Cardiac muscle cell (in vitro differentiated cells and primary cell): Measurements from ENCODE around the gene HBQ1. TPM values are rescaled to one million over a fixed set of nuclear protein-coding genes. Genes with fewer than 3 reads are reported as not detected.

Experiments
- DNase-seq, 2 donors: peaks; one replicate each; pipeline versions ENCODE4 v3.0.0 to v3.0.0-alpha.2; 2010 to 2017; ENCODE audit warnings: low read depth in 1 of 2, low spot score in 1 of 2
- H3K27ac ChIP-seq: fragments of 200-600 bp; sonication (generic); 2 replicates; pipeline ENCODE4 v1.5.1; 2016
- H3K27me3 ChIP-seq: fragments of 200-600 bp; sonication (generic); 2 replicates; pipeline ENCODE4 v1.6.0; 2016; ENCODE audit warnings: control low read depth
- H3K36me3 ChIP-seq: fragments of 200-600 bp; sonication (generic); 2 replicates; pipeline ENCODE4 v1.5.1; 2016; ENCODE audit warnings: control low read depth
- H3K4me1 ChIP-seq: fragments of 200-600 bp; sonication (generic); 2 replicates; pipeline ENCODE4 v1.8.1; 2017; ENCODE audit warnings: low read depth, mild to moderate bottlenecking, mixed run types
- H3K4me3 ChIP-seq: fragments of 200-600 bp; sonication (generic); 2 replicates; pipeline ENCODE4 v1.5.1; 2016; ENCODE audit warnings: mild to moderate bottlenecking
- H3K9me3 ChIP-seq: fragments of 200-600 bp; sonication (generic); 2 replicates; pipeline ENCODE4 v1.5.1; 2017; ENCODE audit warnings: low read depth, mild to moderate bottlenecking, control low read depth
- polyA plus RNA-seq: library from polyadenylated mRNA; unstranded; fragments of >200 nt; fragmentation: Nextera tagmentation; extraction: Ambion mirVana; gene quantifications from 2 replicates; pipeline ENCODE4 v1.2.1, GENCODE V29; 2016
- total RNA-seq: library from RNA; depleted of rRNA; stranded (reverse); fragments of >200 nt; gene quantifications from 2 replicates; pipeline ENCODE4 v1.2.3, GENCODE V29; 2016
- TF ChIP-seq, protein P1 (sequence below): IDR thresholded peaks from 2 replicates; pipeline ENCODE4 v1.5.1; 2012; ENCODE audit warnings: low read depth, mild to moderate bottlenecking, low read length

The HBQ1 gene
- total and polyA plus RNA-seq, 2 experiments from 2014 or later = 0.76 to 2.0 TPM

DNA sequence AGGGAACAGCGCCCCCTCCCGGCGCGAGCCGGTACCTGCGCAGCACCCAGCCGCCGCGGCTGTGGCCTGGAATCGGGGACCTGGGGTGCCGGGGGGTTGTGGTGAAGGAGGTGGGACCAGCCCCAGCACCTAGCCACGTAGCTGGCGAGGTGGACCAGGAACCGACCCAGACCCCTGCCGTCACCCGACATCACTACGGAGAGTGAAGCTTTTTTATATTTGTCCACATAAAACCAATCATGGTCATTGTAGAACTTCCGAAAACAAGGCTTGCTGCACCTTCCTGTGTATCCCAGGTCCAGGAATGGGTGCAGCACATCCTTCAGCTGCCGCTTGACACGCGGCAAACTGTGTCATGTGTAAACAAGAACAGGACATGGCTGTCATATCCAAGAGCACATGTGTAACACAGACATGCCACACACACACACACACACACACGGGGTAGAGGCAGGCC lies 1.3 kb downstream of the HBQ1 start:
- Histone ChIP-seq H3K36me3 (no peaks in the 10 kb centered on the region), H3K4me3 (no peak overlapping the region), H3K27me3 (peaks cover 33% of the 10 kb centered on the region), H3K9me3 (no peaks in the 10 kb centered on the region), H3K27ac (no peak overlapping the region), H3K4me1 (no peaks in the 10 kb centered on the region)
- TF ChIP-seq, protein P1, sequence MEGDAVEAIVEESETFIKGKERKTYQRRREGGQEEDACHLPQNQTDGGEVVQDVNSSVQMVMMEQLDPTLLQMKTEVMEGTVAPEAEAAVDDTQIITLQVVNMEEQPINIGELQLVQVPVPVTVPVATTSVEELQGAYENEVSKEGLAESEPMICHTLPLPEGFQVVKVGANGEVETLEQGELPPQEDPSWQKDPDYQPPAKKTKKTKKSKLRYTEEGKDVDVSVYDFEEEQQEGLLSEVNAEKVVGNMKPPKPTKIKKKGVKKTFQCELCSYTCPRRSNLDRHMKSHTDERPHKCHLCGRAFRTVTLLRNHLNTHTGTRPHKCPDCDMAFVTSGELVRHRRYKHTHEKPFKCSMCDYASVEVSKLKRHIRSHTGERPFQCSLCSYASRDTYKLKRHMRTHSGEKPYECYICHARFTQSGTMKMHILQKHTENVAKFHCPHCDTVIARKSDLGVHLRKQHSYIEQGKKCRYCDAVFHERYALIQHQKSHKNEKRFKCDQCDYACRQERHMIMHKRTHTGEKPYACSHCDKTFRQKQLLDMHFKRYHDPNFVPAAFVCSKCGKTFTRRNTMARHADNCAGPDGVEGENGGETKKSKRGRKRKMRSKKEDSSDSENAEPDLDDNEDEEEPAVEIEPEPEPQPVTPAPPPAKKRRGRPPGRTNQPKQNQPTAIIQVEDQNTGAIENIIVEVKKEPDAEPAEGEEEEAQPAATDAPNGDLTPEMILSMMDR = peak; percentile 90
- peak in 1 of 2 donors; percentile 24 for DNase-seq

DNA sequence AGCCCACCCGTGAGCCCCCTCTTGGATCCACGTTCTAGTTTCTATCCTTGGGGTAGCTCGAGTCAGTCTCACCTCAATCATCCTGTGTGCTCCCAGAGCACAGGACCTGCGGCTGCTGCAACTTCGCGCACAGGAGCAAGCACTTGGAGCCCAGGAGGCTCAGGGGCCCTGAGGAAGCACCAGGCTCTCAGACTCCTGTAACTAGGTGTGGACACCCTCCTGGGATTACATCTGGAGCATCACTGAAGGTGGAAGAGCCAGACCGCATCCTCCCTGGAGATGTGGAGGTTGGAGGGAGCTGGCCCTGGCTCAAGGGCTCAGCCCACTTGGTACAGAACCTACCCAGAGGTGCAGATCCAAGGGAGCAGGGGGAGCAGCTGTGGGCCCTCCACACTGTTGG lies 2.7 kb downstream of the HBQ1 start:
- Histone ChIP-seq H3K4me1 (no peaks in the 10 kb centered on the region), H3K27me3 (peaks cover 21% of the 10 kb centered on the region), H3K36me3 (peaks cover 8% of the 10 kb centered on the region), H3K4me3 (no peak overlapping the region), H3K27ac (no peak overlapping the region), H3K9me3 (no peaks in the 10 kb centered on the region)
- DNase-seq = no peak
- TF ChIP-seq, protein P1 = no peak

DNA sequence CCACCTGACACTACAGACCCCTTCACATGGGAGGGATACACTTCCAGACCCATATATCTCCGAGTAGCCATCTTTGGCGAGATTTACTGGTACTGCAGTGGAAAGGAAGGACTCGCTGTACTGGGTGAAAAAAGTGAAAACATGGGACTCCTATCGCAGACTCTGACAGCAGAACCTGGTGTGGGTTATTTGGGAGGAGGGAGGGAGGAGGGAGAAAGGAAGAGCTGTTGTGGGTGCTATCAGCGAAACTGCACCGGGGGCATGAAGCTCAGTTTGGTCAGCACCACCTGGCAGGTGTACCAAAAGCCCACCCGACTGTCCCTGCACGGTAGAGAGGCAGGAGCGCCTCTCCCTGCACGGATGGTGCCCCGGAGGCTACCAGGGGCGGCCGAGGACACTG lies 5.0 kb downstream of the HBQ1 start:
- no peaks in the 10 kb centered on the region for H3K9me3 ChIP-seq
- no peak for DNase-seq
- TF ChIP-seq, protein P1 = no peak
- no peak overlapping the region for H3K4me3 ChIP-seq
- no peaks in the 10 kb centered on the region for H3K27me3 ChIP-seq
- H3K4me1 ChIP-seq = no peaks in the 10 kb centered on the region
- no peak overlapping the region for H3K27ac ChIP-seq
- peaks cover 21% of the 10 kb centered on the region for H3K36me3 ChIP-seq

DNA sequence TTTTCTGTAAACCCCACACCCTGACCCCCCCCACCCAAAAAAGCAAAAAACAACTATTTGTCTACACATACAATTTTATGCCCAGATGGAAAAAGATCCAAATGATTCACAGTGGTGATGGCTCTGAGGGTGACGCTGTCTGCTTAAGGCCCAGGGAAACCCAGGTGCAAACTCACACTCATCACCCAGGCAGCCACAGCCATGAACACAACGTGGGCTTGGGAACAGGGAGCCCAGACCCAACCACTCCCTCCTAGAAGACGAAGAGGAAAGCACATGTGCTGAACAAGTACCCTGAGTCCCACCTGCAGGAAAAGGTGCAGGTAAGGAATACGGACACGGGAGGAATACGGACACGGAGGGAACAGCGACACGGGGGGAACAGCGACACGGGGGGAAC lies 5.4 kb downstream of the HBQ1 start:
- Histone ChIP-seq H3K4me3 (no peak overlapping the region), H3K27ac (no peak overlapping the region), H3K27me3 (no peaks in the 10 kb centered on the region), H3K36me3 (peaks cover 26% of the 10 kb centered on the region), H3K4me1 (no peaks in the 10 kb centered on the region), H3K9me3 (no peaks in the 10 kb centered on the region)
- TF ChIP-seq, protein P1 = no peak
- DNase-seq = no peak

DNA sequence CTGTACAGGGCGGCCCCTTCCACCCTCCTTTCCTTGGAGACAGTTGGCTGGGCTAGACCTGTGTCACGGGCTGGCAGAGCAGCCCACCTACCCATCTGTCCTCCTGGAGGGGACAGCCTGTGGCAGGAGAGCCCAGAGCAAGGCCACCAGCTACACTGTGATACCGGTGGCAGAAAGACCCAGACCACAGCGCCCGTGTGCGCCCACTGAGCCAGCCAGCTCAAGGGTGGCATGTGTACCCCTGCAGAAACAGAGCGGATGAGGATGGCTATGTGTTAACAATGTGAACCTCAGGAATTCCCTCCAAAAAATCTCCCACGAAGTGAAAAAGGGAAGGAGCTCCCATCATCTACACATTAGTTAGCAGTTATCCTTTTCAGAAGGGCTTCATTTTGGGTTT lies 7.1 kb downstream of the HBQ1 start:
- no peak for DNase-seq
- TF ChIP-seq, protein P1 = no peak
- Histone ChIP-seq H3K9me3 (no peaks in the 10 kb centered on the region), H3K36me3 (peaks cover 37% of the 10 kb centered on the region), H3K4me1 (no peaks in the 10 kb centered on the region), H3K27ac (no peak overlapping the region), H3K4me3 (no peak overlapping the region), H3K27me3 (no peaks in the 10 kb centered on the region)

DNA sequence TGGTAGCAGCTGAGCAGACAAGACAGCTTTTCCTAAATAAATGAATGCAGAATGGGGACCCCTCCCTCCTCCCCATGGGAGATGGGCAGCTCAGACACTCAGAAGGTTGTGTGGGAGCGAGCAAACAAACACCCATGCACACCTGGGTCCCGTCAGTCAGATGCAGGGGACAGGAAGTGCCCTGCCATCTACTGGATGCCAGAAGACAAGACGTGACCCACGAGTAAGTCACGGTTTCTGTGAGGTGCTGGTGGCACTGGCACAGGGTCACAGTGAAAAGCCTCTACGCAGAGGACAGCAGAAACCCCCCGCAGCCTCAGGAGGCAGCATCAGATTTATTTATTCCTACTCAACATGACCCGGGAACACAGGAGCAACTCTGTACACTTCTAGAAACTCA lies 8.4 kb downstream of the HBQ1 start:
- Histone ChIP-seq H3K4me3 (no peak overlapping the region), H3K9me3 (no peaks in the 10 kb centered on the region), H3K4me1 (no peaks in the 10 kb centered on the region), H3K27me3 (no peaks in the 10 kb centered on the region), H3K27ac (no peak overlapping the region), H3K36me3 (peaks cover 48% of the 10 kb centered on the region)
- TF ChIP-seq, protein P1 = no peak
- DNase-seq = no peak
